K562 (cell line): ENCODE results near the gene ANKDD1A. TPM values are rescaled to one million over a fixed set of nuclear protein-coding genes. Genes with fewer than 3 reads are reported as not detected.

Experiments
- ATAC-seq: fragments of 200-7000 bp; cut with Tn5 transposase; 3 replicates; pipeline ENCODE4 v1.9.1; 2020; ENCODE audit warnings: moderate library complexity
- Bru-seq: library from RNA; stranded (reverse); fragments of 400-500 nt; gene quantifications from one replicate; lab custom pipeline; 2021; lab: Mats Ljungman, UMichigan
- BruChase-seq, 2 experiments: library from RNA; stranded (reverse); fragments of 400-500 nt; gene quantifications; one replicate each; lab custom pipeline; 2021; lab: Mats Ljungman, UMichigan
- BruUV-seq: library from RNA; stranded (reverse); fragments of 400-500 nt; replicated peaks from 2 replicates; lab custom pipeline; 2021; lab: Mats Ljungman, UMichigan
- CTCF ChIA-PET: fragments of 300-600 bp; formaldehyde crosslinking; extraction: SDS; loops from one replicate; lab custom pipeline; 2021; ENCODE audit warnings: low intra/inter-chr PET ratio; lab: Yijun Ruan, JAX
- POLR2A ChIA-PET: fragments of 300-600, 350-650 bp; sonication (Branson Sonifier 250); formaldehyde crosslinking; extraction: SDS; loops from one replicate; lab custom pipeline; 2021; ENCODE audit warnings: antibody characterized with exemption, inconsistent platforms; lab: Yijun Ruan, JAX
- DNase-seq, 4 experiments: peaks; one replicate each; pipeline versions ENCODE4 v3.0.0 to v3.0.0-alpha.2; 2011 to 2018; ENCODE audit warnings: low spot score in 3 of 4, mixed read lengths in 3 of 4; ENCODE audit errors: extremely low read depth in 1 of 4
- FAIRE-seq: peaks from 2 replicates; lab custom pipeline; 2011; peaks lifted over from hg19 to GRCh38; lab: Jason Lieb, UNC
- H2AFZ ChIP-seq: 2 replicates; pipeline ENCODE4 v1.6.0; 2011; ENCODE audit warnings: low read depth, low read length, control low read depth, inconsistent platforms
- H3K27ac ChIP-seq: fragments of 200-600 bp; 3 replicates; pipeline ENCODE4 v1.8.0; 2011; ENCODE audit warnings: low read depth, mild to moderate bottlenecking, control low read depth, inconsistent platforms, low read length, moderate library complexity, mixed read lengths; ENCODE audit errors: extremely low read depth
- H3K27me3 ChIP-seq, 2 experiments: fragments of 300-600 bp in 1 of 2; 2 replicates in 1 of 2; 3 replicates in 1 of 2; pipeline versions ENCODE4 v1.6.0 to v1.8.0; 2011; ENCODE audit warnings: inconsistent platforms in 2 of 2, low read length in 2 of 2, mild to moderate bottlenecking in 1 of 2, mixed read lengths in 1 of 2, moderate library complexity in 1 of 2; ENCODE audit not compliant: control insufficient read depth in 2 of 2, insufficient read depth in 2 of 2
- H3K36me3 ChIP-seq: fragments of 300-600 bp; 3 replicates; pipeline ENCODE4 v1.8.0; 2011; ENCODE audit warnings: mild to moderate bottlenecking, low read length, inconsistent platforms; ENCODE audit not compliant: control insufficient read depth, insufficient read depth
- H3K4me1 ChIP-seq, 2 experiments: fragments of 200-600 bp in 1 of 2; replicated peaks in 1 of 2; 2 replicates in 1 of 2; 3 replicates in 1 of 2; pipeline versions ENCODE4 v1.5.1 to v1.8.0; 2011; ENCODE audit warnings: inconsistent platforms in 2 of 2, low read length in 2 of 2, mild to moderate bottlenecking in 1 of 2, mixed read lengths in 1 of 2, moderate library complexity in 1 of 2; ENCODE audit not compliant: control insufficient read depth in 2 of 2, insufficient read depth in 2 of 2
- H3K4me2 ChIP-seq: 2 replicates; pipeline ENCODE4 v1.6.1; 2011; ENCODE audit warnings: low read length, control low read depth, inconsistent platforms, mixed read lengths; ENCODE audit not compliant: insufficient read depth
- H3K4me3 ChIP-seq: fragments of 200-600 bp; sonication (generic), shearing (Covaris generic); 2 replicates; pipeline ENCODE4 v1.5.1; 2016; ENCODE audit warnings: control low read depth, inconsistent platforms
- H3K79me2 ChIP-seq: fragments of 200-600 bp; 3 replicates; pipeline ENCODE4 v1.8.0; 2011; ENCODE audit warnings: low read length, inconsistent platforms; ENCODE audit not compliant: control insufficient read depth, insufficient read depth
- H3K9ac ChIP-seq, 2 experiments: 2 replicates each; pipeline versions ENCODE4 v1.6.0 to v1.6.1; 2011; ENCODE audit warnings: low read depth in 2 of 2, low read length in 2 of 2, control low read depth in 1 of 2, inconsistent platforms in 1 of 2, mild to moderate bottlenecking in 1 of 2, mixed read lengths in 1 of 2; ENCODE audit not compliant: insufficient read depth in 1 of 2
- H3K9me1 ChIP-seq: one replicate; pipeline ENCODE4 v1.6.0; 2011; ENCODE audit warnings: inconsistent platforms, mild to moderate bottlenecking, low read length, moderate library complexity; ENCODE audit not compliant: control insufficient read depth, insufficient read depth
- H3K9me3 ChIP-seq: replicated peaks from 2 replicates; pipeline ENCODE4 v1.5.1; 2011; ENCODE audit warnings: low read depth, low read length, inconsistent platforms; ENCODE audit not compliant: control insufficient read depth, insufficient read depth
- H4K20me1 ChIP-seq: replicated peaks from 2 replicates; pipeline ENCODE4 v1.6.1; 2011; ENCODE audit warnings: low read length, inconsistent platforms, mixed read lengths; ENCODE audit not compliant: control insufficient read depth, insufficient read depth
- PHB ChIP-seq: fragments of 250-450 bp; sonication (Bioruptor Pico); IDR thresholded peaks from 2 replicates; pipeline ENCODE4 v1.5.0; 2021
- TEAD1 ChIP-seq, 2 experiments: fragments of 450-650 bp in 1 of 2; sonication (generic) in 1 of 2; formaldehyde crosslinking; IDR thresholded peaks; 2 replicates each; pipeline versions ENCODE4 v1.4.0 to v1.8.0; 2020 to 2022; ENCODE audit warnings: mild to moderate bottlenecking in 2 of 2, missing genetic modification reagents in 1 of 2
- WGBS: fragments of 100-300 bp; shearing (Covaris generic); methylation state at CpG from one replicate; pipeline ENCODE4 v1.1.6; 2016; ENCODE audit warnings: low coverage, mixed read lengths; ENCODE audit not compliant: insufficient coverage; ENCODE audit errors: missing lambda C conversion rate; 5-methylcytosine and 5-hydroxymethylcytosine counted together
- in situ Hi-C: fragments of 300-500 bp; cut with MboI; formaldehyde crosslinking; loops from 4 replicates; pipeline ENCODE4 v1.15.0; 2018; ENCODE audit warnings: inconsistent platforms, mixed read lengths
- intact Hi-C: fragments of 100-400 bp; cut with micrococcal nuclease; formaldehyde crosslinking; loops from 2 replicates; pipeline ENCODE4 v1.14.2; 2022
- long read RNA-seq, 3 experiments: library from polyadenylated mRNA in 2 of 3; library from RNA in 1 of 3; unstranded in 2 of 3; stranded (forward) in 1 of 3; transcript quantifications; one replicate each; pipeline ENCODE4 v2.0.0, GENCODE V29; 2019 to 2022
- polyA minus RNA-seq, 3 experiments: library from RNA; depleted of rRNA, polyadenylated mRNA; stranded (reverse); fragments of >200 nt; gene quantifications; 2 replicates each; pipeline ENCODE4 v1.2.3, GENCODE V29; 2011
- polyA plus RNA-seq, 8 experiments: library from polyadenylated mRNA; depleted of rRNA in 4 of 8; stranded (reverse) in 5 of 8; unstranded in 3 of 8; fragments of >200 nt; fragmentation: Nextera tagmentation in 2 of 8; fragmentation: Illumina TruSeq in 1 of 8; extraction: Ambion mirVana in 2 of 8; extraction: Trizol in 1 of 8; gene quantifications; 2 replicates each; pipeline versions ENCODE4 v1.2.1 to v1.2.3, GENCODE V29; 2011 to 2014; ENCODE audit warnings: inconsistent platforms in 1 of 8, missing spikeins in 1 of 8
- total RNA-seq, 7 experiments: library from RNA; depleted of rRNA in 6 of 7; stranded (reverse); fragments of >200 nt in 6 of 7; fragmentation: Illumina TruSeq in 2 of 7; extraction: Trizol in 2 of 7; gene quantifications; 2 replicates each; pipeline versions ENCODE4 v1.2.1 to v1.2.3, GENCODE V29; 2011 to 2021; ENCODE audit warnings: low replicate concordance in 1 of 7
- TF ChIP-seq, protein P1 (sequence below), 2 experiments: IDR thresholded peaks; 2 replicates each; pipeline ENCODE4 v1.6.1; 2011; ENCODE audit warnings: borderline replicate concordance in 1 of 2, control low read depth in 1 of 2, low read depth in 1 of 2, low read length in 1 of 2, mild to moderate bottlenecking in 1 of 2, mixed read lengths in 1 of 2, moderate library complexity in 1 of 2; ENCODE audit not compliant: insufficient read depth in 1 of 2, insufficient read length in 1 of 2, poor library complexity in 1 of 2, severe bottlenecking in 1 of 2; ENCODE audit errors: extremely low read depth in 1 of 2

Gene ANKDD1A
- total RNA-seq (2011; cell fraction: chromatin; rRNA removed; ENCODE audit: low replicate concordance): 1.1 and 2.9 TPM in 2 replicates
- total RNA-seq (2011; cell fraction: nucleolus; rRNA removed): 1.3 TPM in 2 replicates
- total RNA-seq (2011; cell fraction: nucleoplasm; rRNA removed): 1.6 and 2.0 TPM in 2 replicates
- total RNA-seq (2014; rRNA removed) (0.27 and 0.33 TPM in 2 replicates), total RNA-seq (2014; rRNA removed; fragmentation: Illumina TruSeq; extraction: Trizol) (0.44 and 0.48 TPM in 2 replicates), total RNA-seq (2015; rRNA removed; fragmentation: Illumina TruSeq; extraction: Trizol) (0.41 and 0.43 TPM in 2 replicates), total RNA-seq (2021) (0.49 and 0.80 TPM in 2 replicates), polyA plus RNA-seq (2011; rRNA removed) (0.70 and 1.7 TPM in 2 replicates), polyA plus RNA-seq (2014; fragmentation: Illumina TruSeq; extraction: Trizol) (0.34 and 0.60 TPM in 2 replicates), polyA plus RNA-seq (2014; fragmentation: Nextera tagmentation; extraction: Ambion mirVana) (under 1 TPM; 0.08 to 0.32 TPM), polyA plus RNA-seq (2014; rRNA removed) (0.54 and 1.4 TPM in 2 replicates), polyA minus RNA-seq (2011; rRNA and poly(A)+ RNA removed) (0.21 and 0.93 TPM in 2 replicates), Bru-seq, nascent RNA (percentile 35 among the genes with signal in this experiment), BruChase-seq, experiment 1, labeled RNA remaining after a 2-hour chase (percentile 29 among the genes with signal in this experiment), BruChase-seq, experiment 2, labeled RNA remaining after a 6-hour chase (percentile 29 among the genes with signal in this experiment)
- polyA plus RNA-seq (2011; cell fraction: cytosol; rRNA removed): 1.1 and 1.8 TPM in 2 replicates
- 1.4 and 2.1 TPM in 2 replicates for polyA plus RNA-seq (2011; cell fraction: nucleus; rRNA removed)
- polyA plus RNA-seq (2012): 0.52 and 1.1 TPM in 2 replicates
- polyA minus RNA-seq (2011; cell fraction: cytosol; rRNA and poly(A)+ RNA removed): 0.86 TPM in 1 of 2 replicates, not detected in the other
- 0.27 and 2.1 TPM in 2 replicates for polyA minus RNA-seq (2011; cell fraction: nucleus; rRNA and poly(A)+ RNA removed)
- long read RNA-seq, experiment 1: 0 reads
- long read RNA-seq, experiment 2: 0 reads
- long read RNA-seq, experiment 3: 0 reads

DNA sequence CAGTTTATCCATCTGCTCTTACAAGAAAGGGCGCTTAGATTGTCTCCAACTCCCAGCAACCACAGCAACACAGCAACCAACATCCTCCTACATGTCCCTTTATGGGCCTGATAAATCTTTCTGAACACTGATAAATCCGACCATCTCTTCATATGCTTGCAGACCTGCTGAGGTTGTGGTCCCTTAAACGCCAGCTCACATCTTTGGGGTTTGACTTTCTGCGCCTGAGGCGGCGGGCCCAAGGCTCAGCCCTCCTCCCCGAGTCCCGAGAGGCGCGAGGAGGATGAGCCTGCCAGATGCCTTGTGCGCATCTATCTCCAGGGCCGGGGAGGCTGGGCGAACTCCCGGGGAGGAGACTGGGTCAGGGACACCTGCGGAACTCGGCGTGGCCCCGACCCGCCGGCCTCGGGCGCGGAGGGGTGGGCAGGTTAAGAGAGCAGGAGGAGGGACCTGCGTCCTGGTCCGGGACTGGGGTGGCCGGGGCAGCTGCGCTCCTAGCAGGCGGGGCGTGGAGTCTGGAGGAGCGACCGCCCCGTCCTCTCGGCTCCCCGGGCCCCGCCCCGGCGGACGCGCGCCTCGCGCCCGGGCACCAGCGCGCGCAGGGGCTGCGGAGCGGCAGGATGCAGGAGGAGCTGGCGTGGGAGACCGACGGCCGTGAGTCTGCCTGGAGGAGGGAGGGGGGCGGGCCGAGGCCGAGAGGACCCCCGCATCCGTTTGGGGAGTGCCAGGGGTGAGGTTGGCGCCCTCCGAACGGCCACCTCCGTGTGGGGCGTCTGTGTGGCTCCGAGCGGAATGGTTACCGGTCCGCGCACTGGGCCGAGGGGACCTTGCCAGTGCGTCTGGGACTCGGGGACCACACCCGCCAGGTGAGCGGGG is at the start of gene ANKDD1A:
TSS of gene ANKDD1A (plus strand) at position 592 of the 876 bp plus-strand sequence. CDS start at position 621, 29 bp downstream.
- Histone ChIP-seq H3K79me2 (no peaks in the 10 kb centered on the region), H3K9me1 (no peaks in the 10 kb centered on the region), H3K4me2 (no peak within 1 kb of the TSS), H3K9me3 (no peaks in the 10 kb centered on the region), H3K9ac (no peak within 1 kb of the TSS), H2AFZ (no peak within 1 kb of the TSS), H3K4me1 (peaks cover 0 to 12% of the 10 kb centered on the region in 2 experiments; a peak in 2 of 5 replicates), H3K27ac (no peak within 1 kb of the TSS), H3K4me3 (no peak within 1 kb of the TSS), H4K20me1 (peaks cover 3% of the 10 kb centered on the region; the same call in 1 of the 2 replicates), H3K27me3 (peaks cover 11 to 50% of the 10 kb centered on the region in 2 experiments; a peak in 4 of 5 replicates), H3K36me3 (no peaks in the 10 kb centered on the region)
- peak; percentile 75 for ATAC-seq
- WGBS: 5% methylated on average over 43 of the region's 72 CpGs
- CTCF ChIA-PET: no interaction called here
- FAIRE-seq: no peak
- BruUV-seq: no TSS peak
- in situ Hi-C loops: no loop called here
- TF ChIP-seq PHB (CRISPR knock-in tag) (no peak), TEAD1 (CRISPR knock-in tag; IDR thresholded peaks at IDR 0.05) (no peak)
- TF ChIP-seq, protein P1, sequence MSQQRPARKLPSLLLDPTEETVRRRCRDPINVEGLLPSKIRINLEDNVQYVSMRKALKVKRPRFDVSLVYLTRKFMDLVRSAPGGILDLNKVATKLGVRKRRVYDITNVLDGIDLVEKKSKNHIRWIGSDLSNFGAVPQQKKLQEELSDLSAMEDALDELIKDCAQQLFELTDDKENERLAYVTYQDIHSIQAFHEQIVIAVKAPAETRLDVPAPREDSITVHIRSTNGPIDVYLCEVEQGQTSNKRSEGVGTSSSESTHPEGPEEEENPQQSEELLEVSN (IDR thresholded peaks at IDR 0.05; ENCODE audit: borderline replicate concordance in 1 of 2, extremely low read depth in 1 of 2, insufficient read depth in 1 of 2, insufficient read length in 1 of 2, low read depth in 1 of 2, low read length in 1 of 2, poor library complexity in 1 of 2, severe bottlenecking in 1 of 2): peak in 1 of 2 experiments; percentile 23
- intact Hi-C loops: no loop called here
- POLR2A ChIA-PET: interaction anchor here (0.6 to 1.1 kb wide), 4 partner anchors 11 to 1219 kb away, joined by 3 to 5 read pairs (median 4); no protein-coding TSS in a partner anchor
- peak in 2 of 4 experiments; percentile 72 to 75 for DNase-seq
